Keratinocyte (primary cell): Measurements from ENCODE around the gene MTHFD1L. TPM values are rescaled to one million over a fixed set of nuclear protein-coding genes. Genes with fewer than 3 reads are reported as not detected.

ENCODE experiments used
- DNase-seq: peaks from one replicate; pipeline ENCODE4 v3.0.0-alpha.2; 2011; ENCODE audit warnings: low read depth, missing footprints, low spot score
- FAIRE-seq: peaks from 2 replicates; lab custom pipeline; 2011; peaks lifted over from hg19 to GRCh38; lab: Jason Lieb, UNC
- H2AFZ ChIP-seq: 2 replicates; pipeline ENCODE4 v1.6.0; 2012; ENCODE audit warnings: low read length, control low read depth, inconsistent platforms; ENCODE audit not compliant: control insufficient read depth
- H3K27ac ChIP-seq: 2 replicates; pipeline ENCODE4 v1.5.1; 2011; ENCODE audit warnings: low read length; ENCODE audit not compliant: control insufficient read depth, insufficient read depth
- H3K27me3 ChIP-seq: 3 replicates; pipeline ENCODE4 v1.6.0; 2011; ENCODE audit warnings: low read length; ENCODE audit not compliant: control insufficient read depth, insufficient read depth; ENCODE audit errors: extremely low read depth
- H3K36me3 ChIP-seq, 2 experiments: 2 replicates in 1 of 2; 3 replicates in 1 of 2; pipeline ENCODE4 v1.5.1; 2011; ENCODE audit warnings: low read length in 2 of 2, mild to moderate bottlenecking in 1 of 2; ENCODE audit not compliant: control insufficient read depth in 2 of 2, insufficient read depth in 2 of 2; ENCODE audit errors: extremely low read depth in 1 of 2
- H3K4me1 ChIP-seq: 3 replicates; pipeline ENCODE4 v1.5.1; 2011; ENCODE audit warnings: low read length; ENCODE audit not compliant: control insufficient read depth, insufficient read depth; ENCODE audit errors: extremely low read depth
- H3K4me2 ChIP-seq: 3 replicates; pipeline ENCODE4 v1.6.0; 2011; ENCODE audit warnings: low read depth, low read length; ENCODE audit not compliant: control insufficient read depth, insufficient read depth; ENCODE audit errors: extremely low read depth
- H3K4me3 ChIP-seq, 3 experiments: fragments of 200-600 bp in 1 of 3; sonication (generic) in 1 of 3; 2 replicates in 2 of 3; 3 replicates in 1 of 3; pipeline ENCODE4 v1.5.1; 2011 to 2016; ENCODE audit warnings: low read length in 3 of 3, mild to moderate bottlenecking in 3 of 3, control low read depth in 2 of 3, inconsistent platforms in 1 of 3, low read depth in 1 of 3, mixed read lengths in 1 of 3, mixed run types in 1 of 3, moderate library complexity in 1 of 3; ENCODE audit not compliant: control insufficient read depth in 2 of 3, insufficient read depth in 2 of 3; ENCODE audit errors: extremely low read depth in 1 of 3
- H3K79me2 ChIP-seq: 2 replicates; pipeline ENCODE4 v1.6.0; 2012; ENCODE audit warnings: low read length; ENCODE audit not compliant: control insufficient read depth, insufficient read depth
- H3K9ac ChIP-seq: 3 replicates; pipeline ENCODE4 v1.6.0; 2011; ENCODE audit warnings: low read length; ENCODE audit not compliant: control insufficient read depth, insufficient read depth; ENCODE audit errors: extremely low read depth
- H3K9me1 ChIP-seq: 3 replicates; pipeline ENCODE4 v1.6.0; 2011; ENCODE audit warnings: low read length; ENCODE audit not compliant: control insufficient read depth, insufficient read depth; ENCODE audit errors: extremely low read depth
- H3K9me3 ChIP-seq: 2 replicates; pipeline ENCODE4 v1.5.1; 2012; ENCODE audit warnings: low read depth, low read length; ENCODE audit not compliant: control insufficient read depth
- H4K20me1 ChIP-seq: 3 replicates; pipeline ENCODE4 v1.6.0; 2011; ENCODE audit warnings: low read length; ENCODE audit not compliant: control insufficient read depth, insufficient read depth; ENCODE audit errors: extremely low read depth
- CTCF ChIP-seq, 3 experiments: IDR thresholded peaks in 1 of 3; conservative IDR thresholded peaks in 1 of 3; optimal IDR thresholded peaks in 1 of 3; 2 replicates in 2 of 3; 3 replicates in 1 of 3; pipeline versions ENCODE3 to v1.5.1; 2011; ENCODE audit warnings: low read length in 3 of 3, mild to moderate bottlenecking in 3 of 3, moderate library complexity in 2 of 3, control low read depth in 1 of 3, inconsistent platforms in 1 of 3; ENCODE audit not compliant: insufficient read depth in 2 of 3; ENCODE audit errors: extremely low read depth in 1 of 3
- EZH2 ChIP-seq: IDR thresholded peaks from one replicate; pipeline ENCODE4 v1.6.1; 2012; ENCODE audit warnings: inconsistent platforms, mild to moderate bottlenecking, low read length, moderate library complexity
- dilution Hi-C: fragments of 300-500 bp; cut with MboI; formaldehyde crosslinking; loops from one replicate; pipeline ENCODE4 v1.7.0; 2020; ENCODE audit warnings: low sequenced_read_pairs; ENCODE audit not compliant: extremely low pct_ligation_motif_present
- polyA plus RNA-seq, 5 experiments: library from polyadenylated mRNA; depleted of rRNA in 3 of 5; stranded (reverse) in 3 of 5; stranded (forward) in 1 of 5; unstranded in 1 of 5; fragments of >200 nt; gene quantifications; 1 replicate in 1 of 5; 2 replicates in 3 of 5; 3 replicates in 1 of 5; pipeline versions ENCODE4 v1.2.1 to v1.2.3, GENCODE V29; 2011 to 2012; ENCODE audit warnings: missing spikeins in 2 of 5, low read depth in 1 of 5, low replicate concordance in 1 of 5

The MTHFD1L gene
- polyA plus RNA-seq, 1 donor (not counting 4 experiments of a cell fraction or from before 2014, with no cell fraction given): 38.0 TPM

DNA sequence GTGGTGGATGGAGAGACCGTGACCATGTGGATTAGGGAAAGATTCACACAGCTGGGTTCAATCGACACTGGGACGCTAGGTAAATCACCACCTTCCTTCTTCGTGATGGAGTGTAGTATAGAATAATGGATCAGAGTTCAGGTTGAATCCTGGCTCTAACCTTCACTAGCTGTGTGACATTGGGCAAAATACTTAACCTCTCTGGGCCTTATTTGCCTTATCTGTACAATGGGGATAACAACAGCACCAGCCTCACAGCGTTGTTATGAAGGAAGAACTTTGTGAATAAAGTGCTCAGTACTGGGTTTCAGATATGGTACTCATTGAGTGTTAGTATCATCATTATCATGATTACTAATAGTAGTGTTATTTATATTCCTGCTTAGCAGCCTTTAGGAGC lies 248.1 kb downstream of the MTHFD1L start:
- Histone ChIP-seq H3K9me3 (no peaks in the 10 kb centered on the region), H3K9me1 (no peaks in the 10 kb centered on the region), H3K4me3 (no peak overlapping the region), H3K4me2 (no peak overlapping the region), H4K20me1 (no peaks in the 10 kb centered on the region), H2AFZ (no peak overlapping the region), H3K27ac (no peak overlapping the region), H3K36me3 (no peaks in the 10 kb centered on the region), H3K9ac (no peak overlapping the region), H3K79me2 (no peaks in the 10 kb centered on the region), H3K4me1 (no peaks in the 10 kb centered on the region), H3K27me3 (no peaks in the 10 kb centered on the region)
- DNase-seq (no peak), FAIRE-seq (no peak)
- no peak for TF ChIP-seq EZH2
- no peak for TF ChIP-seq CTCF (optimal IDR thresholded peaks at IDR 0.05 in 1 of 3, IDR thresholded peaks at IDR 0.05 in 1 of 3, conservative IDR thresholded peaks at IDR 0.05 in 1 of 3; ENCODE audit: extremely low read depth in 1 of 3, insufficient read depth in 2 of 3, low read length in 3 of 3)
- dilution Hi-C loops: no loop called here

DNA sequence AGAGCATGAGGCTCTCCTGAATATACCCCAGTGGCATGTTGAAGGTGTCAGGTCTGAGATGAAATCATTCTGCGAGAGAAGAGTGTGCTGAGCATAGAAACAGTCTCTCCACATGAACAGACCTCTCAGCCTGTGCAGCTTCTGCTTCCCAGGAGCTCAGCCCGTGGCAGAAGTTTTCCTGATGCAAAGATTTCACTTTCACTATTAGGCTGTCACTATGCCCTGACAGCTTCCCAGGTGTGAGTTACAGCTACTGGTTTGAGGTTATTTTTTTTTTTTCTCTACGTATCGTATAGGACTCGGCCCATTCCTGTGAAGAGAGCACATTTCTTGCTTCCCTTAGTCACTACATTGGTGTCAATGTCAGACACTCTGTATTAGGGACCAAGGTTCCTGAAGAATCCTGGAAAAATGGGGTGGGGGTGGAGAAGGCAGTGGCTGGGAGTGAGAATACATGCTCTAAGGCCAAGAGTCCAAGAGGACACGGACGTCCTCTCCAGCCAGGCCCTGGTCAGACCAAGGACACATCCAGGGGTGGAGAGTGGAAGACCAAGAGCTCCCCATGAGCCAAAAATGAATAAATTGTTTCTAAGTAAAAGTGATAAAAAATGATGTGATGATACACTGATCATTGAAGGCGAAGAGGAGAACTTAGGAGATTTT lies 253.1 kb downstream of the MTHFD1L start:
- no peak for FAIRE-seq
- no peaks in the 10 kb centered on the region for H3K36me3 ChIP-seq

More for the DNA sequence above, 253.1 kb downstream of the MTHFD1L start:
- Histone ChIP-seq H3K9me1 (no peaks in the 10 kb centered on the region), H3K27me3 (no peaks in the 10 kb centered on the region), H4K20me1 (no peaks in the 10 kb centered on the region), H3K4me3 (no peak overlapping the region), H2AFZ (peak overlapping the region; percentile 23), H3K4me1 (no peaks in the 10 kb centered on the region), H3K27ac (no peak overlapping the region), H3K79me2 (no peaks in the 10 kb centered on the region), H3K9me3 (no peaks in the 10 kb centered on the region), H3K9ac (no peak overlapping the region), H3K4me2 (no peak overlapping the region)
- DNase-seq: no peak
- dilution Hi-C loops: no loop called here
- TF ChIP-seq EZH2 (no peak), CTCF (optimal IDR thresholded peaks at IDR 0.05 in 1 of 3, IDR thresholded peaks at IDR 0.05 in 1 of 3, conservative IDR thresholded peaks at IDR 0.05 in 1 of 3; ENCODE audit: extremely low read depth in 1 of 3, insufficient read depth in 2 of 3, low read length in 3 of 3) (no peak)
